ENCODE data around the gene OBSL1.

Gene OBSL1

GRCh38 chr2:219511547-219512325 is 59.6 kb downstream of the OBSL1 start:
- no peaks in the 10 kb centered on the region for H3K4me1 ChIP-seq (ENCODE audit: insufficient read depth, poor library complexity, severe bottlenecking)
- ATAC-seq (ENCODE audit: low read depth) (no peak), DNase-seq (ENCODE audit: low spot score) (no peak)
- TF ChIP-seq CTCF (IDR thresholded peaks at IDR 0.05; ENCODE audit: poor library complexity, severe bottlenecking): no peak
- no peaks in the 10 kb centered on the region for H3K36me3 ChIP-seq (ENCODE audit: low read depth)
- H3K27me3 ChIP-seq (ENCODE audit: insufficient read depth, poor library complexity, severe bottlenecking): peaks cover 60% of the 10 kb centered on the region
- H3K9me3 ChIP-seq (ENCODE audit: severe bottlenecking): no peaks in the 10 kb centered on the region
- H3K27ac ChIP-seq (ENCODE audit: poor library complexity, severe bottlenecking): no peak overlapping the region
- H3K4me3 ChIP-seq (ENCODE audit: severe bottlenecking): no peak overlapping the region

- H3K36me3 ChIP-seq (ENCODE audit: low read depth): 0 out of 2 replicates have a peak, but pooled peaks cover 3% of the 10 kb centered on the region
- H3K9me3 ChIP-seq (ENCODE audit: severe bottlenecking): no peaks in the 10 kb centered on the region
- H3K4me3 ChIP-seq (ENCODE audit: severe bottlenecking): no peak overlapping the region
- H3K27ac ChIP-seq (ENCODE audit: poor library complexity, severe bottlenecking): no peak overlapping the region
- ATAC-seq (ENCODE audit: low read depth) (no peak), DNase-seq (ENCODE audit: low spot score) (no peak)
- H3K27me3 ChIP-seq (ENCODE audit: insufficient read depth, poor library complexity, severe bottlenecking): peaks cover 56% of the 10 kb centered on the region
- TF ChIP-seq CTCF (IDR thresholded peaks at IDR 0.05; ENCODE audit: poor library complexity, severe bottlenecking): no peak
- H3K4me1 ChIP-seq (ENCODE audit: insufficient read depth, poor library complexity, severe bottlenecking): no peaks in the 10 kb centered on the region
Observed at GRCh38 chr2:219510512-219511135, 60.7 kb downstream of the OBSL1 start.

GRCh38 chr2:219509780-219510511 is 61.4 kb downstream of the OBSL1 start:
- H3K27ac ChIP-seq (ENCODE audit: poor library complexity, severe bottlenecking): no peak overlapping the region
- DNase-seq (ENCODE audit: low spot score): no peak
- H3K4me3 ChIP-seq (ENCODE audit: severe bottlenecking): no peak overlapping the region
- H3K9me3 ChIP-seq (ENCODE audit: severe bottlenecking): no peaks in the 10 kb centered on the region
- 0 out of 2 replicates have a peak, but pooled peaks cover 4% of the 10 kb centered on the region for H3K36me3 ChIP-seq (ENCODE audit: low read depth)
- peak; percentile 72 for ATAC-seq (ENCODE audit: low read depth)
- peaks cover 52% of the 10 kb centered on the region for H3K27me3 ChIP-seq (ENCODE audit: insufficient read depth, poor library complexity, severe bottlenecking)
- no peaks in the 10 kb centered on the region for H3K4me1 ChIP-seq (ENCODE audit: insufficient read depth, poor library complexity, severe bottlenecking)
- peak; percentile 72 for TF ChIP-seq CTCF (IDR thresholded peaks at IDR 0.05; ENCODE audit: poor library complexity, severe bottlenecking)

GRCh38 chr2:219508971-219509779 is 62.2 kb downstream of the OBSL1 start:
- Histone ChIP-seq H3K9me3 (ENCODE audit: severe bottlenecking) (no peaks in the 10 kb centered on the region), H3K27me3 (ENCODE audit: insufficient read depth, poor library complexity, severe bottlenecking) (peaks cover 44% of the 10 kb centered on the region), H3K36me3 (ENCODE audit: low read depth) (peaks cover 11% of the 10 kb centered on the region; the same call in 1 of the 2 replicates), H3K4me1 (ENCODE audit: insufficient read depth, poor library complexity, severe bottlenecking) (no peaks in the 10 kb centered on the region), H3K4me3 (ENCODE audit: severe bottlenecking) (no peak overlapping the region), H3K27ac (ENCODE audit: poor library complexity, severe bottlenecking) (no peak overlapping the region)
- DNase-seq (ENCODE audit: low spot score) (no peak), ATAC-seq (ENCODE audit: low read depth) (peak; percentile 30)
- no peak for TF ChIP-seq CTCF (IDR thresholded peaks at IDR 0.05; ENCODE audit: poor library complexity, severe bottlenecking)
